Glomerular endothelial cell (primary cell): ENCODE data around the gene TMEM53. TPM values are rescaled to one million over a fixed set of nuclear protein-coding genes. Genes with fewer than 3 reads are reported as not detected.
"Not testable (repeated sequence)": the region's sequence is repeated elsewhere in the genome, so short reads cannot be mapped to it uniquely, and the experiment has no call there.

ENCODE experiments used
- DNase-seq: peaks from one replicate; pipeline ENCODE4 v3.0.0-alpha.2; 2011; ENCODE audit warnings: low read depth, low spot score; ENCODE audit errors: extremely low read depth
- total RNA-seq: library from RNA; depleted of rRNA; stranded (reverse); fragments of >200 nt; gene quantifications from 2 replicates; pipeline ENCODE4 v1.2.3, GENCODE V29; 2015

Gene TMEM53
- total RNA-seq, 1 donor from 2014 or later: 3.9 TPM

DNA sequence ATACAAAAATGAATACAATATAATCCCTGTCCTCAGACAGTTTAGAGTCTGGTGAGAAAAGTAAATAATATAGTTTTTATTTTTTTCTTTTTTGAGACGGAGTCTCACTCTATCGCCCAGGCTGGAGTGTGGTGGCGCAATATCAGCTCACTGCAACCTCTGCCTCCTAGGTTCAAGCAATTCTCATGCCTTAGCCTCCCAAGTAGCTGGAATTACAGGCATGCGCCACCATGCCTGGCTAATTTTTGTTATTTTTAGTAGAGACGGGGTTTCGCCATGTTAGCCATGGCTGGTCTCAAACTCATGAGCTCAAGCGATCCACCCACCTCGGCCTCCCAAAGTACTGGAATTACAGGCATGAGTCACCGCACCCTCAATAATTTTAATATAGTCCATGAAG, 25.1 kb upstream of the TMEM53 start:
- DNase-seq: not testable (repeated sequence)

DNA sequence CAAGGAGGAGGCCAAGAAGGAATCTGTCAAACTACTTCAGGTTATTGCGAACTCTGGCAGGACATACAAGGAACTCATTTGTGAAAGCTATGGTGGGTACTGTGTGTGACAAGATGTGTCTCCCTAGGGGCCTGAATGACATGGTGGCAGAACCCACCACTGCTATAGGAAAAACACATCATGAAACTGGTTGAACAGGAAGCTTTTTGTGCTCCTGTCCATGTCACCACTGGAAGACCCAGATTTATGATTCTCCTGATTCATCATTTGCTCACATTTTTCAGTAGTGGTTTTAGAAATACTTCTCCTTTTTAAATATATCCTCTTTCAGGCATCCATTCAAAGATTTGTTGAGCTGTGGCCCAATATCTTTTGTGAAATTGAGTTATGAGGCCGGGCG, 23.9 kb upstream of the TMEM53 start:
- DNase-seq: no peak

DNA sequence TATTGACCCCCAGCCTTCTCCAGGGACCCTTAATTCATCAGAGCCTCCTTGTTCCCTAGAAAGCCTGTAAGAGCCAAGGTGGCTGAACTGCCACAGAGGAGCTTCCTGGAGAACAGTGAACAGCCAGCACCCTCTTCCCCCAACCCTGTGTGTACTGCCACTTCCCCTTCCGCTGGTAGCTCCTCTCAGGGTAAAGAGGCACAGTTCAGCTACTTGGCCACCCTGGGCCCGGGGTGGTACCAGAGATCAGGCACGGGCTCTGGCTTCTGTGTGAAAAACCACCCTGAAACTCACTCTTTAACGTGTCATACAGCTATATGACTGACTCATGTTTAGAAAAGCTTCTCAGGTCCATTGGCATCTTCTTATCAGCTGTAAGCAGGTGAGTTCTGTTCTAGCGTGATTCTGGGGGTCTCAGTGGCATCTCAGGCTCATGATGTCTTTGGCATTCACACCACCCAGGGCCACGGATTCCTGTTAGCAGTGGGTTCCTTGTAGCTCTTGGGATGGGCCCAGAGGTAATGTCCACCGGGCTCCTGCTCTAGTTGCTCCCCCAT, 22.6 kb upstream of the TMEM53 start:
- DNase-seq: no peak

DNA sequence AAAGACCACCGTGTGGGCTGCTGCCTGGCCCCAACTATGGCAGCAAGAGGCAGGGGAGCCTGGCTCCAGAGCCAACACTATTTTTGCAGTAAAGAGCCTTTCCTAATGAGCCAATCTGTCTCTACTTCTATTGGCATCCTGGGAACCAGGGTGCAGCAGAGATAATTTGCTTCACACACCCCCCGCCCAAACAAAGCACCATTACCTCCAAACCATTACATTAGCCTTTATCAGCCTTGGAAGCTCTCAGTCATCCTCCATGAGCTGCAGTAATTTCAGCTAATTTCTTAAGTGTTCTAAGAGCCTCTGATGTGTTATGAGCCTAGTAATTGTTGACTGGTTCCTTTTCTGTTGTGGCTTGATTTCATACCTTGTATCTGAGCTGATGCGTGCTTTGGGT, 21.8 kb upstream of the TMEM53 start:
- DNase-seq: no peak

DNA sequence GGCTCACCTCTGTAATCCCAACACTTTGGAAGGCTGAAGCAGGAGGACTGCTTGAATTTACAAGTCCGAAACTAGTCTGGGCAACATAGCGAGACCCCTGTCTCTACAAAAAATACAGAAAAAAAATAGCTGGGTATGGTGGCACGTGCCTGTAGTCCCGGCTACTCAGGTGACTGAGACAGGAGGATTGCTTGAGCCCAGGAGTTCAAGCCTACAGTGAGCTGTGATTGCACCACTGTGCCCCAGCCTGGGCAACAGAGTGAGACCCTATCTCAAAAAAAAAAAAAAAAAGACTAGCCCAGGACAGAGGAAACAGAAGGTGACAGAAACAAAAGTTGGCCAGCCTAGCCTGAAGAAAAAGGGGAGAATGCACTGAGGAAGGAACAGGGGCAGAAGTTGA, 21.4 kb upstream of the TMEM53 start:
- DNase-seq: no peak

DNA sequence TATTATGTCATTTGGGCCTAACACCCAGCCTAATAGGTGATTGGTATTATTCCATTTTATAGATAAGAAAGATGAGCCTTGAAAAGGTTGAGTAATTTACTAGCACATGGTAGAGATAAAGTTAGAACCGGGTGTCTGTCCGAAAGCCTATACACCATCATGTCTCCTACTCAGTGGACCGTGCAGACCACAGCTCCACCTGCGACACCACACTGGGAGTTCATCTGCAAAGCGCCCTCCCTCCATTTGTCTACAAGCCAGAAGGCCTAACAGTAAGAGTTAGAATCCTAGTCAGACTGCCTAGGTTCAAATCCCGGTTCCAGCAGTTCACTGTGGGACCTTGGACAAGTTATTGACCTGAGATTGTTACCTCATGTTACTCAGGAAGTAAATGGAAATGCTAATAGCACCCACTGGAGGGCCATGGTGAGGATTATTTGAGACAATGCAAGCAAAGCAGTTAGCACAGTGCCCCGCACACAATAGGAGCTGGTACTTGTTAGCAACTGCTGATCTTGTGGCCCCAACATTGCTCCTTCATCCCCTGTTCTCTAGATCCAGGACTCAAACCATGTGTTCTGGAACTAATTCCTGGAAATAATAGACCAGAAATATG, 20.7 kb upstream of the TMEM53 start:
- no peak for DNase-seq

DNA sequence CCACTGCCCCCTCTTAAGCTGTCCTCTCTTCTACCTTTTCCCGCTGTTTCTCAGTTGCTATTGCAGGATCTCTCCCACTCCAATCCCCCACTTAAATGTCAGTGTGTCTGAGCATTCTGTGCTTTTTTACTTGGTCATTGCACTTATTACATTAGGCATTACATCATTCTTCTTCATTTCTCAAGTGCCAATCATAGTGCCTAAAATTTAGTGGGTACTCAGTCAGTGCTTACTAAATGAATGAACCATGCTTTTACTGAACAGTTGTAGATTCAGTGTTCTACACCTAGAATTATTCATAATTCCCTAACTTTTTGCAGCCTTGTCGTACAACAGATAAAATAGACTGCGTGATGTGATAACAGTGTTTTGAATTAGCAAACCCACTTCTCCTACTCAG, 19.6 kb upstream of the TMEM53 start:
- no peak for DNase-seq

DNA sequence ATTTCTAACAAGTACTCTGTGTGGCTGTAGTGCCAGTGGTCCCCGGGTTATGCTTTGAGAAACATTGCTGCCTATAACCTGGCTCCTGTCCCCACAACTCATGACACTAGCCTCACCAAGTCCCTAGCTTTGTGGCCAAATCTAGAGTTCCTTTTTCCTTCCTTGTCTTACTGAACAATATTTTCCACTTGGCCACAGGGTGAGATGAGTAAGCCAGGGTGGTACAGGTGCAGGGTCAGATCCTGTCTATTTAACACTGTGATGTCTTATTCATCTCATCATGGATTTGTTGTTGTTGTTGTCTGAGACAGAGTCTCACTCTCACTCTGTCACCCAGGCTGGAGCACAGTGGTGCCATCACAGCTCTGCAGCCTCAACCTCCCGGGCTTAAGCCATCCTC, 18.9 kb upstream of the TMEM53 start:
- no peak for DNase-seq

DNA sequence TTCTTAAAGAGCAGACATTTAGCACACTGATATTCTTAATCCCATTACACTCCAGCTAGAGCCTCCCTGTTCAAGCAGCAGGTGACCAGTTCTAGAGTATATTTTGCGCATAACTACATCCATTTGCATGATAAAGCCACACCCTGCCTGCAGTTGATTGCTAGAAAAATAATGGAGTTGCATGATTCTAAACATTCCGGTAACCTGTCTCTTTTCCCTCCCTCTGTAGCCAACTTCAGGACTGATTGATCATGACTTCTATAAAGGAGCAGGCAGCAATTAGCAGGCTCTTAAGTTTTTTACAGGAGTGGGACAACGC, 15.1 kb upstream of the TMEM53 start:
- no peak for DNase-seq

DNA sequence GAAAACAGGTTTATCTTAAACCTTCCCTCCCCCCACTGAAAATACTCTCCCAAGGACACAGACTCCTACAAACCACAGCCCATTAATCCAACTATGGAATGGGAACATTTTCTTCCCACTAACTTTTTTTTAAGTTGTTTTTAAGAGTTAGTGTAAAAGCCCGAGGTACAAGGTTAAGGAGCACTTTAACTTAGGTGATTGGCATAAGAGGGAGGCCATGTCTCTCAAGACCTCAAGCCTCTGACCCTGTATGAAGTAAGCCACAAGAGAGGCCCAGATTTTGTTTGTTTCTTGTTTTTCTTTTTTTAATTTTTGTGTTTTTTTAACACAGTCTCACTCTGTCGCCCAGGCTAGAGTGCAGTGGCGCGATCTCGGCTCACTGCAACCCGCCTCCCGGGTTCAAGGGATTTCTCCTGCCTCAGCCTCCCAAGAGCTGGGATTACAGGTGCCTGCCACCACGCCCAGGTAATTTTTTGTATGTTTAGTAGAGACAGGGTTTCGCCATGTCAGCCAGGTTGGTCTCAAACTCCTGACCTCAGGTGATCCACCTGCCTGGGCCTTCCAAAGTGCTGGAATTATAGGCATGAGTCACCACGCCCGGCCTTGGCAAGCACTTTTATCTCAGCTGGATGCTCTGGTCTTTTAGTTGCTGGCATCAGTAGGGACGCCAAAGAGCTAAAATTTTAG, 14.6 kb upstream of the TMEM53 start:
- DNase-seq: no peak

DNA sequence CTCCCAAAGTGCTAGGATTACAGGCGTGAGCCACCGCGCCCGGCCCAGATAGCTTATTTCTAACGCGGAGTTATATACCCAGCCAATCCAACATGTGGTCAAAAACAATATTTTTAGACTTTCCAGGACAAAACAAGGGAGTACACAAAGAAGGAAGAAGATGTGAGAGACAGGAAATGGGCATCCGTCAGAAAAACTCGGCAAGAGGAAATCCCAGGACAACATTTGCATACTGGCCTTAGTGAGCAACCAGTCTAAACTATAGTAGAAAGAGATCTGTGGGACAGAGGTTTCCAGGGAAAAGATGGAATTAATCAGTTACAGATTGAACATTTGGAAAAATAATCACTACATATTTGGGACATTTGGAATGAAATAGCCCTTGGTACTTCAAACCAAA, 11.6 kb upstream of the TMEM53 start:
- no peak for DNase-seq

DNA sequence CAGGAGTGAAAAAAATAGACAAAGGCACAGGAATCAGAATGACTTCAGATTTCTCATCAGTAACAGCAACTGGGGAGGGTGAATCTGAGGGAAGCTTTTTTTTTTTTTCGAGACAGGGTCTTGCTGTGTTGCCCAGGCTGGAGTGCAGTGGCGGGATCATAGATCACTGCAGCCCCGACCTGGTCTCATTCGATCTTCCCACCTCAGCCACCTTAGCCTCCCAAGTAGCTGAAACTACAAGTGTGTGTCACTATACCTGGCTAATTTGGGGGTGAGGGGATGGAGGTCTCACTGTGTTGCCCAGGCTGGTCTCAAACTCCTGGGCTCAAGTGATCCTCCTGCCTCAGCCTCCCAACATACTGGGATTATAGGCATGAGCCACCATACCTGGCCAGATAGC, 10.9 kb upstream of the TMEM53 start:
- DNase-seq: no peak

DNA sequence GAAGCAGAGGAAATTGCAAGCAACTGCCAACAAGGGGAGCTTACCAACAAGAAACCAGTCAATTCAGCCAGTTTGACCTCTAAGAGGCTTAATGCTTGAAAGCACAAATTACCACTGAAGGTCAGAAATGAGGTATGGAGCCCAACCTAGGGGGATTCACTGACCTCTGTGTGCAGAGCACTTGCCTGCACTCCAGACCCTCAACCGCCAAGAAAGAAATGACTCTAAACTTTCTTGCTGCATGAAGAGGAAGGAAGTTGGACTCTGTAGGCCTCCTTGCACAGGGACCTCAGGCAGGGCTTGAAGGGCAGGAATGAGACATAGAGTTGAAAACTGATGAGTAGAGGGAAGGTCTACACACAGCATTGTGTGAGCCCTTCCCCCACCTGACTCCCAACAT, 10.2 kb upstream of the TMEM53 start:
- DNase-seq: no peak

DNA sequence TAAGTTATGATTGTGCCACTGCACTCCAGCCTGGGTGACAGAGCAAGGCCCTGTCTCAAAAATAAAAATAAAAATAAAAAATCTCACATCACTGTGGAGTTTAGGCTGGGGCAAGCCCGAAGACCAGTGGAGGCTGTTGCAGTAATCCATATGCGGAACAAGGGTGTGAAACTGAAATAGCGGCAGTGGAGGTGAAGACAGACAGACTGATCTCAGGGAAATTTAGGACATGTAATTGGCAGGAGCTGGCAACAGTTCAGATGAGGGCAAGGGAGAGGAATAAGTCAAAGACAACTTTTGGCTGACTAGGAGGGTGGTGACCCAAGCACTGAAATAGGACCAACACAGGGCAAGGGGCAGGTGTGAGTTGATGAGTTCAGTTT, 8.6 kb upstream of the TMEM53 start:
- no peak for DNase-seq

DNA sequence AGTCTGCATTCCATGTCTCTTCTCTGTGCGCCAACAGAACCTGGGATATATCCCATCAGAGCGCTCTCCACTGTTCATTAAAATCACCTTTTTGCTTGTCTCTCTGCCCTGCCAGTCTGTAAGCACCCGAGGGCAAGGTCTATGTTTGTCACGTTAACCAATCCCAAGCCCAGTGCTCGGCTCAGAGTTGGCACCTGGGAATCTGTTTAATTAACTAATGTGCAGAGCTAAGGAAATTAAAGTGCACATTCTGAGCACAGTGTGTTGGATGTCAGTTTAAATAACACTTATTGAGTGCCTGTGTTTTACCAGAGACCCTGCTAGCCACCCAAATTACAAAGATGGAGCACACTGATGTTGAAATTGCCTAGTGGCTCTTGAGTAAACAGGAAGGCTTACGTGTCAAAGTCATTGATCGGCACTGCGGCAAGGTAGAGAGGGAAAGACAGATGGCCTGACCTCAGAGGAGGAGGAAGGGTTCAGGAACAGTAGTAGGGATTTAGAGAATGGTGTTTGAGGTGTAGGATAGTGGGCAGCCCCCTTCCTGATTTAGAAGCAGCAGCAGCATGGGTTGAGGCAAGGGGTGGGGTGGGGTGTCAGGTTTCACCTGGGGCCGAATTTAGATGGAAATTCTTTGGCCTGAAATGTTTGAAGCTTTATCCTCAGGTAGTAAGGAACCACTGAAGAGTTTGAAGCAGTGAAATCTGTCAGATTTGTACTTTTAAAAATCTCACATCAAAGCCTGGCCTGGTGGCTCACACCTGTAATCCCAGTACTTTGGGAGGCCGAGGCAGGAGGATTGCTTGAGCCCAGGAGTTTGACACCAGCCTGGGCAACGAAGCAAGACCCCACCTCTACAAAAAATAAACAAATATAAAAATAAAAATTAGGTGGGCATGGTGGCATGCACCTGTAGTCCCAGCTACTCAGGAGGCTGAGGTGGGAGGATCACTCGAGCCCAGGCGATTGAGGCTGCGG, 7.9 kb upstream of the TMEM53 start:
- DNase-seq: no peak

DNA sequence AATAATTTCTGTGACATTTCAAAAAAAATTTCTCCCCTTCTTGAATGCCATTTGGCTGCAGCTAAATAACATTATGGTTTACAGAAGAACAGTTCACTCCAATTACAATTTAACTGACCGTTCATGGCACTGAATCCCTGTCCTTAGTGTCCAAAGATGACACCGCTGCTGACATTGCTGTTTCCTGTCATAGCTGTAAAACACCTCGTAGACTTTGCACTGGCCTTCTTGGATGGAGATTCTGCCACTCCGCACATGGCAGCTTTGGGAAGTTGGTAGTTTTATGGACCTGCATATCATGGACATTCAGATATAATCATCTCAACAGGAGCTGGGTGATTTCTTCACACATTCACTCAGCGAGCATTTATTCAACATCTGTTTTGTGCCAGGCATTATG, 5.2 kb upstream of the TMEM53 start:
- no peak for DNase-seq

DNA sequence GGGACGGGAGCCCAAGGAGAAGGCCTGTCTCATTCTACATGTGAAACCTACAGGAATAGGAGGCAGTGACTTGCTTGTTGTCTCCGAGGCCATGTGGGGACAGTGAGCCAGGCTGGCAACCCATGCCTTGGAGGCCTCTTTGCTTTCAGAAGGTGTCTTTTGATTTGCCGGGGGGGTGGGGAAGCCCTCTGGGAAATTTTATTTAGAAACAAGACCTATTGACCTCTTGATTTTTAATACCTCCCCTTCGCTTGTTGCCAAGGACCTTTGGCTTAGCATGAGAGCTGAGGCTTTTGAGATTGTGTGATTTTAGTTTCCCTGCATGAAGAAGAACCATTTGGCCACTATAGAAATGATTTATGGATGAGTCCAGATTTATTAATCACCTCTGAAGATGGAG, 4.3 kb upstream of the TMEM53 start:
- DNase-seq: no peak

DNA sequence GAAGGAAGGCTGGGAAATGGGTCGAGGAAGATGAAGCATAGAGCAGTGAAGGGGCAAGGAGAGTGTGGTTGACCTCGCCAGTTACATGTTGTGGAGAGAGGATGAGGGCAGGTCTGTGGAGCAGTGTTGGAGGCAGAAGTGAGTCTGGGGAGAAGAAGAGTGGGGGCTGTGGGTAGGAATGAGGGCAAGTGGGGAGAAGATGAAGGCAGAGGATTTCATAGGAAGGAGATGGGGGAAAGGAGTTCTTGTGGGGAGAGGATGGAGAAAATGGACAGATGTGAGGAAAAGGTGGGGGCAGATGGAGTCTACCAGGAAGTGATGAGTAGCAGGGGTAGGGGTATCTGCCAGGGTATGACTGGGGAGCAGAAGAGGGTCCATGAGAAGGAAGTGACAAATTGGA, 3.8 kb upstream of the TMEM53 start:
- no peak for DNase-seq

DNA sequence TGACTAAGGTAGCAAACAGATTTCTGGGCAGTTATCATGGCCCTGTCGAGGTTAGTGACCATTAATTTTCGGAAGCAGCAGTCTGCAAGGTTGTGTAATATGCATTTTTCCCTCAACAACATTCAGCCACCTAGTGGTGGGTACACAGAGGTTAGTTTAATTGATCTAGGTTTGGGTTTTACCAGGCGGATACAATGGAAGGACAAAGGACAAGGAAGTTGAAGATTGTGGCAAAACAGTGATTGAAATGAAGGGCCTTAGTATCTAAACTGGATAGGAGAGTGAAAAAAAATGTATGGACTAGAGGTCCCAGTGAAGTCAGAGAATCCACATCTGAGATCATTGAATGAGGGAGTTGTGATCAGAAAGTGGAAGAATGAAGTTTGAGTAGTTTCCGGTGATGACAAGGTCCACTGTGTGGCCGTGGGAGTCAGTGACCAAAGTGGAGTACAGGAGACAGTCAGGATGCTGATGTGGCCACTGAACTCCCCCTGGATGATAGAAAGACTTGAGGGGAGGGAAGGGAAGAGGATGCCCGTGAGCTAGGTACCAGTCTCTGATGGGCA, 3.0 kb upstream of the TMEM53 start:
- DNase-seq: no peak

DNA sequence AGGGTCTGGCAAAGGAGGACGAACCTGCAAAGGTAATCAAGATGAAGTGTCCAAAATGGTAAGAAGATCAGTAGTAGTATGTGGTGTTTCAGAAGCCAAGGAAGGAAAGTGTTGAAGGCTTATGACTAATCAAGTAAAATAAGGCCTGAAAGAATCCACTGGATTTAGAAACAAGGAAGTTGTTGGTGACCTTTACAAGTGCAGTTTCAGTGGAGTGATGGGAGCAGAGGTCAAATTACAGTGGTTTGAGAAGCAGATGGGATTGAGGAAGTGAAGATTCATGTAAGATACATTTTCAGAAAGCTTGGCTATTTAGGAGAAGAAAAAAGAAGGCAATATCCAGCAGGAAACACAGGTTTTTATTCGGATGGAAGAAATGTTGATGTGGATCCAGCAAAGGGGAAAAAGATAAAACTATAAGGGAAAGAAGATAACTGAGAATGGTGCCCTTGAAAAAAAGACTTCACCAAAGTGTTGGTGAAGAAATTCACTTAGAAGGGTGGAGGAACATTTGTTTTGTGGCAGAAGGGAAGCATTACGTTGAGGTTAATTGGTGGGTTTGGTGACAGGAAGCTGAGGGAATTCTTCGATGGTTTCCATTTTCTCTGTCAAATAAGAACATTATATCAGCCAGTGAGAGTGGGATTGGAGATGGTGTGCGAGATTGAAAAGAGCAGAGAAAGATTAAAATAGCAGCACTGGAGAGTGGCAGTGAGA, 2.4 kb upstream of the TMEM53 start:
- DNase-seq: no peak

DNA sequence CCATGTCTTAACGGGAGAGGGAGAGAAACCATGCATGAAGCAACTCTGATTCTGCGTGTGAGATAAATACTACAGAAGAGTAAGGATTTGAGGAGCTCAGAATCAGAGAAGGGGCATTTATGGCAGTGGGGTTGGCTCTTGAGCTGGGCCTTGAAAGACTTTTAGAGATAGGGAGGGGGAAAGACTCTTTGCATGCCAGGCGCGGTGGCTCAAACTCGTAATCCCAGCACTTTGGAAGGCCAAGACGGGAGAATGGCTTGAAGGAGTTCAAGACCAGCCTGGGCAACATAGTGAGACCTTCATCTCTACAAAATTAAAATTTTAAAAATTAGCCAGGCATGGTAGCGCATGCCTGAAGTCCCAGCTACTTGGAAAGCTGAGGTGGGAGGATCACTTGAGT, 905 bp upstream of the TMEM53 start:
- DNase-seq: no peak
